ENCODE results near the gene ADAP1.

ADAP1 gene

GRCh38 chr7:865921-866320 lies 88.6 kb downstream of the ADAP1 start:
- no peak for DNase-seq (ENCODE audit: low read depth, low spot score)

- DNase-seq (ENCODE audit: low read depth, low spot score), result no peak
These were observed 91.4 kb downstream of the ADAP1 start for GRCh38 chr7:863106-863505.

GRCh38 chr7:862157-862556 lies 92.3 kb downstream of the ADAP1 start:
- no peak for DNase-seq (ENCODE audit: low read depth, low spot score)

- no peak for DNase-seq (ENCODE audit: low read depth, low spot score)
These were observed 93.3 kb downstream of the ADAP1 start for GRCh38 chr7:861222-861621.

GRCh38 chr7:860149-860548 lies 94.3 kb downstream of the ADAP1 start:
- DNase-seq (ENCODE audit: low read depth, low spot score), result no peak

- DNase-seq (ENCODE audit: low read depth, low spot score), result no peak
These were observed 95.0 kb downstream of the ADAP1 start for GRCh38 chr7:859359-860030.

GRCh38 chr7:857661-858060 lies 96.8 kb downstream of the ADAP1 start:
- DNase-seq (ENCODE audit: low read depth, low spot score), result no peak

GRCh38 chr7:856444-857095 lies 97.9 kb downstream of the ADAP1 start:
- DNase-seq (ENCODE audit: low read depth, low spot score), result no peak

GRCh38 chr7:855686-856369 lies 98.7 kb downstream of the ADAP1 start:
- DNase-seq (ENCODE audit: low read depth, low spot score), result no peak

- DNase-seq (ENCODE audit: low read depth, low spot score), result no peak
These were observed 100.2 kb downstream of the ADAP1 start for GRCh38 chr7:854118-854775.

GRCh38 chr7:853366-854117 lies 100.9 kb downstream of the ADAP1 start:
- DNase-seq (ENCODE audit: low read depth, low spot score), result no peak

GRCh38 chr7:851204-851603 lies 103.3 kb downstream of the ADAP1 start:
- no peak for DNase-seq (ENCODE audit: low read depth, low spot score)

GRCh38 chr7:849781-850180 lies 104.7 kb downstream of the ADAP1 start:
- DNase-seq (ENCODE audit: low read depth, low spot score), result no peak

- no peak for DNase-seq (ENCODE audit: low read depth, low spot score)
These were observed 105.3 kb downstream of the ADAP1 start for GRCh38 chr7:849145-849544.
